Fibroblast of peridontal ligament (primary cell): Measurements from ENCODE around the gene ATOX1.

Source experiments
- DNase-seq: peaks from one replicate; pipeline ENCODE4 v3.0.0-alpha.2; 2010; ENCODE audit errors: extremely low read depth

ATOX1 gene

GRCh38 chr5:151770383-151771258 is 12.2 kb upstream of the ATOX1 start:
- peak; percentile 83 for DNase-seq

DNA sequence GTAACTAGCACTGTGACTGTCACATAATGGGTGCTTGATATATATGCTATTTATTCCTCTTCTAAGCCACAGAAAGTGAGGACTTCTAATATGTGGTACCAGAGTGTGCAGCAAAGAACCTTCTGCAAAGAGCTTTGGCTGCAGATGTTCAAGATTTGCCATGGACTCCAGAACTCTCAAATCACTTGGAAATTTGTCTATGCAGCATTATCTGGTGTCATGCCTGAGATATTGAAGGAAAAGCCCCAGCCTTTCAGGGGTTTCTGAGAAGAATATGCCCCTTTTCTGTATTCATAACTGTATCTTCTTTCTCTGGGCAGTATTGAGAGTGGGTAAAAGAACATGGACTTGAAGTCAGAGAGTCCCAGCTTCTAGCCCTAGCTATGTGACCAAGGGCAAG is 8.5 kb upstream of the ATOX1 start:
- DNase-seq = no peak

- DNase-seq = no peak
Measured at GRCh38 chr5:151764801-151765200, 6.4 kb upstream of the ATOX1 start.

- no peak for DNase-seq
Measured at GRCh38 chr5:151758141-151758429, 346 bp downstream of the ATOX1 start.

DNA sequence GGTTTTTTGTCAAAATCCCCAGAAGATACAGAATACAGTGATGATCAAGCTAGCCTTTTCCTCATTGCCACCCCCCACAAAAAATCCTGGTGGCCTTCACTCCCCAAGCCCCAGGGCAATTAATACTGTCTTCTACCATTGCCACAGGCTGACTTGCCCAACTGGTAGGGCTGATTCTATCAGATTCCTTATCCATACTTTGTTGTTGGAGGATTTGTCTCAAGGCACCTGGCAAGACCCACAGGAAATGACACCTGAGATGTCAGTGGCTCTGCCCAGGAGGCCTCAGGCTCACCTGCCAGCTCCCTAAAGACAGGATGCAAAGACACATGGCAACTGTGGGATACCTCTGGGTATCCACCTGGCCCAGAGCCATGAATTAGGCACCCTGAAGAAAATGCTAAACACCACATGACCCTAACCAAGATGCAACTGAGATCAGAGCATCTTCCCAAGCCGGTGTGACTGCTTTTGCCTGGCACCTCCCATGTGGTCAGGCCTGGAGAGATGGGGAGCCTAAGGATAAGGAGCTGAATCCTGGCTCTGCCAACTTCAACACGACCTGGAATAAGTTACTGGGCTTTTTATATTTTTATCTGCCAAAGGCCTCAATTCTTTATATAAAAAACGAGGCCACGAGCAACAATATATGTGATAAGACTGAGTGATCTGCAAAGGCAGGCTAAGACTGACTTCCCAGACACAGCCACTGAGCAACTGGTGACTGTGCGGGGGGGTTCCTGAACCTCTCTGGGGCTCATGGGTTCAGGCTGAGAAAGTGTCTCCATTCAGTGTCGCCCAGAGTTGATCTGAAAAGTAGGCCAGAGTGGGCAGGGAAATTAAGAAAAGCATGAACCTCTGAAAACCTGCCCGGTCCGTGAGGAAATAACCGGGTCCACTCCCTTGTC is 944 bp downstream of the ATOX1 start:
- no peak for DNase-seq

- DNase-seq = no peak
Measured at GRCh38 chr5:151755383-151755782, 3.0 kb downstream of the ATOX1 start.

GRCh38 chr5:151751593-151751992 is 6.8 kb downstream of the ATOX1 start:
- no peak for DNase-seq

GRCh38 chr5:151751091-151751490 is 7.3 kb downstream of the ATOX1 start:
- no peak for DNase-seq

DNA sequence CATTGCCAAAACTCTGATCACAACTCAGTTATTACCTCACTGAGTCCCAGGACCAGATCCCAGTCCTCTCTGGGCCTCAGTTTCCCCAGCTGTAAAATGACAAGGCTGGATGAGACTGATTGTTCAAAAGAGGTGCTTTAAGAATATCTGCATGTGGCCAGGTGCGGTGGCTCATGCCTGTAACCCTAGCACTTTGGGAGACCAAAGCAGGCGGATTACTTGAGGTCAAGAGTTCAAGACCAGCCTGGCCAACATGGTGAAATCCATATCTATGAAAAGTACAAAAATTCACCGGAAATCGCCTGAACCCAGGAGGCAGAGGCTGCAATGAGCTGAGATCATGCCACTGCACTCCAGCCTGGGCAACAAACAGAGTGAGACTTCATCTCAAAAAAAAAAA is 8.3 kb downstream of the ATOX1 start:
- no peak for DNase-seq

- DNase-seq = peak; percentile 85
Measured at GRCh38 chr5:151745071-151745705, 13.2 kb downstream of the ATOX1 start.

- DNase-seq = no peak
Measured at GRCh38 chr5:151743530-151743929, 14.9 kb downstream of the ATOX1 start.

DNA sequence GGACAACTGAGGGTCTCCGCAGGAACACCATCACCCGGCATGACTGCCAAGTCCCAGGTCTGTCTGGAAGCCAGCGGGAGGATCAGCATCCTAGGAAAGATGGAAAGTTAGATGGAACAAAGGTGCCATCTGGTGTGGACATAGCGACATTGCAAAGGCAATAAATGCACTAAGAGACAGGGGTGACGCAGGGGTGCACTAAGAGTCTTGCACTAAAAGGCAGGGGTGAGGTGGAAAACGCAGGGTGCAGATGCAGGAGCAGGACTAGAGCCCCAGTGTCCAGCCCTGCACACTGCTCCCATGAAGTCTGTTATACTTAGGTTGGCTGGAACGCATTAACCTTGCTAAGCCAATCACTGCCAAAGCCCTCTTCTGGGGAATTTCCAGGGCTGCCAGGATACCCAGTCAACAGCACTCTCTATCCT is 15.5 kb downstream of the ATOX1 start:
- peak; percentile 77 for DNase-seq

GRCh38 chr5:151741678-151742423 is 16.6 kb downstream of the ATOX1 start:
- peak; percentile 56 for DNase-seq

DNA sequence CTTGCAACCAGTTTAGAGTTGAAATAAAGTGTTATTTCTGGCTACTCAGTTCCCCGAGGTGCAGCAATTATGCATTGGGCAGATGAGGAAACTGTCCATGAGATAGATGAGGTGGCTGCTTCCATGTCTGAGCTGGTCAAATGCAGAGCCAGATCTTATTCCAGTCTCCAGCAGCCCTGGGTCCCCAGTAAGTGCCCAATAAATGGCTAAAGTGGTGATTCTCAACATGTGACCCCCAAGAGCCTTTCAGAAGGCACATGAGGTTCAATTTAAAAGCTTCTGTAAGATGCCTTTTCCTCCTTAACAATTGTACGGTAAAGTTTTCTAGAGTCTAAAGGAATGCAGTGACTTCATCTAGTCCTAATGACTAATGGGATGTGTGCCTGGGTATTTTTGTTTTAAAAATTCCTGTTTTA is 17.5 kb downstream of the ATOX1 start:
- DNase-seq = peak; percentile 82

DNA sequence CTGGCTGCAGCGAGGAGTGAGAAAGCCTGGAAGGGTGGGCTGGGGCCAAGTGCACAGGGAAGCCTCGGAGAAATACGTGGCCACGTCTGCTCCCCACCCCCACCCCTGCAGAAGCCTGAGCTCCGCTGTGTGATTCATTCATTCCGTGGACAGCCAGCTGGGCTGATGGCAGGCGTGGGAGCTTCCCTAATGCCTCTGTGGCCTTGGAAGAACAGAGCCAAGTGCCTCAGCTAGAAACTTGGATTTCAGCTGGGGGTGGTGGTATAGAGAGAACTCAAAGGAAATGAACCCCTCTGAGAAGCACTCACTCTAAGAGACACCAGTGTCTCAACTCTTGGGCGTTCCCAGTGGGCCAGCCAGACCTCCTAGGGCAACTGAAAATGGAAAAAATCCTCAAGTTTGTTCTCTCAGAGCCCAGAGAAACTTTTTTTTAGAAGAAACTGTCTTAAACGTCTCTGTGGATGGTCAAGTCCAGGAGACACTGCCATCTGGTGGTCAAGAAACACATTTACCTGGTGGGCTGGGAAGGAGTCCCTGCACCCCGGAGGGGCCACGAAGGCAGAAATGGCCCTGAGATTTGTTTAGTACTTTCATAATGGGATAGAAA is 18.0 kb downstream of the ATOX1 start:
- peak; percentile 97 for DNase-seq

GRCh38 chr5:151739939-151740335 is 18.5 kb downstream of the ATOX1 start:
- DNase-seq = peak; percentile 98

DNA sequence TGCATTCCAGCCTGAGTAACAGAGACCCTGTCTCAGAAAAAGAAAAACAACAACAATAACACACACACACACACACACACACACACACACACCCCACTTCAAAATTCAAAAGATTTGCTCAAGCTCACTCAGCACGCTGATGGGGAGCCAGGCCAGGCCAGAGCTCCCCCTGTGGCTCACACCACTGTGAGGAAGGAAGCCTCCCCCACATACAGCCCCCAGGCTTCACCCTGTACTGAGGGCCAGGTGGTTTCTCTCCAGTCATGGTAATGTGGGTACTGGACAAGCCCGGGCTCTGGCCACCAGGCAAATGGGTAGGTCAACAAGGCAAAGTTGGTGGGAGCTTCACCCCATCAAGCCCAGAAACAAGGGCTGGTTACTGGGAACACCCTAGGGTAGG is 19.0 kb downstream of the ATOX1 start:
- DNase-seq = no peak

DNA sequence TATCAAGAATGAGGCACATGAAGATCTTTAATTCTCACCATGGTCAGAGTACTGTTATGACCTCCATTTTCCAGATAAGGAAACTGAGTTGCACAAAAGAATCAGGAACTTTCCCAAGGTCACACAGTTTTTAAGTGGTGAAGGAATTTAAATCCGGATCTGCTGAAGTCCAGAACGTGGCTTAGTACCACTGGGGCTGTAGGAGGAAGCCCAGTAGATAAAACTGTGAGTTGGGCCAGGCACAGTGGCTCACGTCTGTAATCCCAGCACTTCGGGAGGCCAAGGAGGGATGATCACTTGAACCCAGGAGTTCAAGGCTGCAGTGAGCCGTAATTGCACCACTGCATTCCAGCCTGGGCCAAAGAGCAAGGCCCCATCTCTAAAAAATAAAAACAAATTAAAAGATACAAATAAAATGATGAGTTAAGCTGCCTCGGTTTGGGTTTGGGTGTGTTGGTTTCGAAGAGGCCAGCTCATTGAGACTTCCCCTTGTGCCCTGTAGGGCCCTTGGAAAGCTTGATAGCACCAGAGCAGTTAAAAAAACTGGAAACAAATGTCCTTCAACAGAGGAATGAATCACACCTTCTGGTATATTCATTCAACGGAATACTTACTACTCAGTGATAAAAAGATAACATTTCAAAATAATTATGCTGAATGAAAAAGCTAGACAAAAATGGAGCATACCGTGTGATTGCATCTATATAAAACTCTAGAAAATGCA is 20.1 kb downstream of the ATOX1 start:
- DNase-seq = no peak

DNA sequence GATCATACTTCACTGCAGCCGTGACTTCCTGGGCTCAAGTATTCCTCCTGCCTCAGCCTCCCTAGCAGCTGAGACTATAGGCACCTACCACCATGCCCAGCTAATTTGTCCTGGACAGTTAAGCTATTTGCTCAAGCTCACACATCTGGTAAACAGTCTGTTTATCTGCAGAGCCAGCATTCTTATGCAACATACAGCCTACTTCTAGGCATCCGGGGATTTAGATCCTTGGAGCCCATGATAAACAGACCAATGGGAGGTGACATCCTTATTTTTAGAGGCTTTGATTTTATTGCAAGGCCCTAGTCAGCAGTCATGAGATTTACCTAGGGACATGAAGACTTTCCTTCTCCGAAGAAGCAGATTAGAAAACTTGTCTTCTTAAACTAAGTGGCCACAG is 21.0 kb downstream of the ATOX1 start:
- no peak for DNase-seq

- DNase-seq = no peak
Measured at GRCh38 chr5:151735646-151736045, 22.8 kb downstream of the ATOX1 start.

GRCh38 chr5:151734064-151734408 is 24.4 kb downstream of the ATOX1 start:
- no peak for DNase-seq
